Right ventricle myocardium superior (tissue), 1 donor: Measurements from ENCODE around the gene KIF6. TPM values are rescaled to one million over a fixed set of nuclear protein-coding genes. Genes with fewer than 3 reads are reported as not detected.
A peak's percentile ranks its signal among the peaks of the same experiment; 100 is the strongest.

Experiments used
- ATAC-seq: fragments of 200-7000 bp; cut with Tn5 transposase; one replicate; pipeline ENCODE4 v1.9.1; 2020; ENCODE audit warnings: mild to moderate bottlenecking; ENCODE audit not compliant: poor library complexity
- DNase-seq: peaks from one replicate; pipeline ENCODE4 v3.0.0-alpha.2; 2020
- intact Hi-C: fragments of 100-400 bp; cut with DNase I; formaldehyde crosslinking; loops from one replicate; pipeline ENCODE4 v1.11.2; 2022
- total RNA-seq: library from RNA; stranded (reverse); fragmentation: NEBNext Ultra II Directional; extraction: Animal tissue kit (Norgen Biotek cat#: 25700); gene quantifications from one replicate; pipeline ENCODE4 v1.2.1, GENCODE V29; 2021
- donor health status: DM: no; HTN: yes; CAD: no; lungs with severe emphysema.

Gene KIF6
- total RNA-seq, 1 donor from 2014 or later: 0.27 TPM

DNA sequence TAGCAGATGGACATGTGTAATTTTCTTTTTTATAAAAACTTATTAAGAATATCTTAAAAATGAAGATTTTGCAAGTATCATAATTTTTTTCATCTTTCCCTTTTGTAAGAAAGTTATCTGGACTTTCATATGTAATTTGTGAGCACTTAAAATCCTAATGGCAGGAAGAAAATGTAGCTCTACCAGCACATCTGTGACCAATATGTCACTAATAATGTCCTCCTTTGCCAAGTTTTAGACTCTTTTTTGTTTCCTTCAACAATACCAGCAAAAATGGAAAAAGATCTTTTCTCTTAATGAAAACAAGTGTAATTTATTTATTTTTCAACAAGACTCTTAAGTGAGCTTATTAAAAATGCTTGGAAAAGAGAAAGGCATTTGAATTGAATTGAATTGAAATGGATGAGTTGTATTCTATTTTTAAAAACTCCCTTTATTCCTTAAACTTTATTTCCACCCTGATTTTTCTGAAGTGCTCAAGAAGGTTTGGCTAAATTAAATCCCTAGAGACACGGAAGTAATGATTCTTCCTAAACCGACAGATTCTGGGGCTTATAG, 110.7 kb downstream of the KIF6 start:
- ATAC-seq (no peak), DNase-seq (no peak)
- intact Hi-C loops: no loop called here

GRCh38 chr6:39610221-39610620, 115.0 kb downstream of the KIF6 start:
- peak; percentile 49 for ATAC-seq
- no peak for DNase-seq
- intact Hi-C loops: no loop called here

DNA sequence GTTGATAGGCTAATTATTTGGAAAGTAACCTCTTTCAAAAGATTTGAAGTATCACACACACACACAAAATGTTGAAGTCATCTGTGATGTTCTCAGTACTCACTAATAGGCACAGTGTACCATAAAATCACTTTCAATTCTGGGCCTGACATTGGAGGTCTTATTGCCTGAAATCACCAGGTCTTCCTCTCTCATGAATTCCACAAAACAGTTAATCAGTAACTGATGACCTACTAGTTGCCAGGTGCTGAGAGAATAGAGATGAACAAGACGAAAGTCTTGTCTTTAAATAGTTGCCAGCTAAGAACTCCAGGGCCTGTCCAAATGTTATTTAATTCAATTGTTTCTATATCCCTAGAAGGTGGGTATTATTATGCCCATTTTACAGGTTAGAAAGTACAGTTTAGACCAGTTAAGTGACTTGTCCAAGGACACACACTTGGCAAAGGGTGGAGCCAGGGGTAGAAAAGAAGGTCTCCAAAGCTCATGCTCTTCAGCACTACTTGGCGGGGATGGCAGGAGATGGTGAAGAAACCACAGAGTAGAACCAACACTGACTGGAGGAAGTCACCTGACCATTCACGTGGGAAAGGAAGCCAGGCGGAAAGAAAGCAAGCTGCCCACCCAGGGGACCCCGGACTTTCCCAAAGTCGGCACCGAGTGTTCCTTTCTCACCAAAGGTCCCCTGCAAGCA, 116.4 kb downstream of the KIF6 start:
- DNase-seq: no peak
- intact Hi-C loops: no loop called here
- no peak for ATAC-seq

GRCh38 chr6:39602601-39603519, 122.3 kb downstream of the KIF6 start:
- ATAC-seq (no peak), DNase-seq (no peak)
- intact Hi-C loops: no loop called here

- intact Hi-C loops: no loop called here
- ATAC-seq: no peak
- no peak for DNase-seq
These were observed 125.2 kb downstream of the KIF6 start for GRCh38 chr6:39599973-39600372.

DNA sequence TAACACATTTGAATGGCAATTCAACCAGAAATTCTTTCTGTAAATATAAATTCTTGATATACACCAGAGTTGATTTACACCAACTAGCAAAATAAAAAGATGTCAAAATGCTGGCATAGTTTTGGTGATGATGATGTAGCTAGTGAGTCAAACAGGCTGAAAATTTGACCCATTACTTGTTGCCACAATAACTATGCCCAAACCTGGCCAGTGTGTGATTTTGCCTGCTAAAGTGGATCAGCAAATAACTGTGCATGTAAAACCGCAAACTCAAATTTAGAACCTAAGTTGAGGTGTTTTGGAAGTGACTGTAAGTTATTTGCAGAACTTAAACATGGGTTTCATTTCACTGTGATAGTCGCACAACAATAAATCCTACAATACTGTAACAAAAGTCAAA, 125.9 kb downstream of the KIF6 start:
- ATAC-seq (no peak), DNase-seq (no peak)
- intact Hi-C loops: no loop called here

DNA sequence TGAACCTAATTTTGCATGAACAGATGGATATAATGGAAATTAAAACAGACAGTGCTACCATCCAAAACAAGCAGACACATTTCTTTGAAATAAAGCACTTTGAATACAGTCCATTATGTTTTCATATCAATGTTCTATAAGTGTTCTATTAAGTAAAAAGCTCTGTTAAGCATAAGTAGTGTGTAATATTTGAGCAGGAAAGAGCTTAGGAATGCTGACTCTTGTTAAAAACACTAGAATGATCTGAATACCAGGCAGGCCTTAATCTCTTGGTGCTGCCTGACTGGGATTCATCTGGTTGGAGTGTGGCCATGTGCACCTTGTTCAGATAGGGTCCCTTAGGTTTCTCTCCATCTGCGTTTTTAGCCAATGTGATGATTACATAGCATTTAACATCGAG, 130.9 kb downstream of the KIF6 start:
- ATAC-seq: no peak
- DNase-seq: no peak
- intact Hi-C loops: no loop called here

DNA sequence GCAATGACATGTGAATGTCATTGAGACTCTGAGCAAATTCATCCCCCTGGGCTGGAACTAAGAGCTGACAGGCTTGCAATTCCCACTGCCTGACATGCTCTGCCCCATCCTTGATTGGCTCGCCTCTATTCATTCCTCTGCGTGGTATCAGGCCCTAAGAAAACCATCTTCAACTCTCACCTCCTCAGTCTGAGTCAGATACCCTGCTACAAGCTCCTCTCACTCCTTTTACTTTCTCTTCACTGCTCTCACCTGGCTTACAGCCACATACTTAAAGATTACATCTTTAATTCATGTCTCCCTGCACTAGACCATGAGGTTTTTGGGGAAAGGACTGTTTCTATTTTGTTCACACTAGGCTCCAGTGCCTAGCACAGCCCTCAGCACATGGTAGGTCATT, 131.6 kb downstream of the KIF6 start:
- no peak for DNase-seq

DNA sequence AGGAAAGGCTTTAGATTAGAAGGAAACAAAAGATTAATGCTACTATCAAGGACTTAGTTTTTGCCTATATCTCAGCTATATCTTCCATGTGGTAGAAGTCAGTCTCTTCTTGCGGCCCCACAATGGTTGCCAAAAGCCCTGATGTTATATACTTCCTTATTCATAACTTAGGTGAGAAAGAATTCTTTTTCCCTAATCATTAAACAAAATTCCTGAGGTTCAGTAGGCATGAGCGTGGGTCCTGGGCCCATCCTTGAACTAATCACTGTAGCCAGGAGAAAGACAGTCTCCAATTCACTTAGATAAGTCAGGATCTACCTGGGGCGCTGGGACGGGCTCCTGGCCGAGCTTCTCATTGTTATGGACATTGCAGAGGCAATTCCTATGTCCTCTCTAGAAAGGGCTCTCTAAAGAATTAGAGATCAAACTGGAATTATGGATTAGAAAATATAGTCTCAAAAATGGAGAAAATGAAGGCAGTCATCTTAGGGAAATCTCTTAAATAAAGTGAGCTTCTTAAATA, 134.3 kb downstream of the KIF6 start:
- DNase-seq: no peak
- intact Hi-C loops: no loop called here
- ATAC-seq: no peak

More for the DNA sequence above, 131.6 kb downstream of the KIF6 start:
- intact Hi-C loops: no loop called here
- no peak for ATAC-seq

DNA sequence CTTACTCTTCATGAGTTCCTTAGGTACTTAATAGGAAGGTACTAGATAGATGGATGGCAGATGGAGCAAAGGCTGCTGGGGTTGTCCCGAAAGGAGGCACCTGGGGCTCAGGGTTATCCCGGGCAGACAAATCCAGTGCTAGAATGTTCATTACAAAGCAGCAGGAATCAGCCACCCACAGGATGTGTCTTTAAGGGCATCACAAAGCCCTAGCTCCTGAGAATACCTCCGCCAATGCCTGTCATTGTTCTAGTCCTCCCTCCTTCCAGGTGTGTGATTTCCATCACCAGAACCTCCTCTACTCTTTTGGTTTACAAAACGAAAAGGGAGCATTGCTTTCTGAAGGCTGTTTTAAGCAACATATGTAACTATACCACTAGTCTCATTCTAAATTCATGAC, 138.1 kb downstream of the KIF6 start:
- DNase-seq (no peak), ATAC-seq (no peak)
- intact Hi-C loops: no loop called here

DNA sequence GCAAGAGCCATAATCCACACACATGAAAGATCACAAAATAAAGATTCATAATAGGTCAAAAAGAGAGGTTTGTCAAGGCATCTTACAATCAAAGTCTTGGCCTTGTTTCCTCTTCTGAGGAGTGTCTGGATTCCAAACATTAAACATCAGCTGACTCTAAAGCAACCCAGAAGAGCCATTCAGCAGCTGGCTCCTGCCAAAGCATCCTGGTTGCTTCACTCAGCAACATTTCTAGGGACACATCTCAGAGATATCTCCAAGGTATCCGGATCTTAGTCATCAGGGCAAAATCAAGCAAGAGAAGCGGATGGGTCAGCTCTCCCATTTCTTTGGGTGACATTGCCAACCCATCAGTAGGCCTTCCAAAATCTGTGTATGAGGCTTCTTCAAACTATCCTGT, 139.6 kb downstream of the KIF6 start:
- DNase-seq (no peak), ATAC-seq (no peak)
- intact Hi-C loops: no loop called here

DNA sequence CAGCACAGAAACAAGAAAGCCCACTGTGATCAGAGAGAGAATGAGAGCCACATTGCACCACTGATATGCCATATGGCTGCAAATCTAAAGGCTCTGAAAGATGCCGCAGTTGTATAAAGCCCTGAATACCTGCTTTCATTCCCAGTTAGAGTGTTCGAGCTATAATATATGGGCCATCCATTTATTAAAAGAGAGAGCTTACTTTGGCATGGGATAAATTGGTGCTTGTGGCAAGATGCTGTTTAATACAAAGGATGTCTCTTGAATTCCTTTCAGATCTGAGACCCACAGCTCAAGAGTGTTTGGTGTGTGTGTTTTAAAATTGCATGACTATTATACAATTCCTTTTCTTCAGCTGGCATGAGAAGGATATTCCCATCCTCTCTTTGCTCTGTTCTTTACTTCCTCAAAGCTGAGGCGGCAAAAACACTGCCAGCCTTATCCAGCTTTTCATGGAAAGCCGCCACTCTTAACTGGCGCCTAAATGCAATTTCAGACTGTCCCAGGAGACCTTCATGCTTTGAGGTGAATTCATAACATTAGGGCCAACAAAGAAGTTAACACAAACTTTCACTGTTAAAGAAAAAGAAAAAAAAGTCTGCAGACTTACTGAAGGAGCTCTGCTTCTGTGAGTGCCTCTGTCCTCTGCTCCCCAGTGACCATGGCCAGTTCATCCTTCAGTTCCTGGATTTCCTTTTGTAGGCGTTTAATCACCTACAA, 147.6 kb downstream of the KIF6 start:
- ATAC-seq (no peak), DNase-seq (no peak)
- intact Hi-C loops: no loop called here

GRCh38 chr6:39576556-39577303, 148.5 kb downstream of the KIF6 start:
- intact Hi-C loops: no loop called here
- no peak for DNase-seq

DNA sequence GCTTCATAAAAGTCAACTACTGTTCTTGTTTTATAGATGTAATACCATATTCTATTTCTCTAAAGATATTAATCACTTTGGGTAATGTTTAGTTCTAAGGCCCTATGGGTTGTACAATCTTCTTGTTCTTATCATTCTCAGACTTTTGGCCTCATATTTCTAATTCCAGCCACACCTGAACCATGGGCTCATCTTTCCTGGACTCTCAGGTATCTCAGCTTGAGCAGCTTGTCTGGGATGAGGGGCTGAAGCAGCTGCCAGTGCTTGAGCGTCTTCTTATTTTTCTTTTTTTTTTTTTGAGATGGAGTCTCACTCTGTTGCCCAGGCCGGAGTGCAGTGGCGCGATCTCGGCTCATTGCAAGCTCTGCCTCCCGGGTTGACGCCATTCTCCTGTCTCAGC, 150.2 kb downstream of the KIF6 start:
- DNase-seq (no peak), ATAC-seq (no peak)
- intact Hi-C loops: no loop called here

More at GRCh38 chr6:39576556-39577303, 148.5 kb downstream of the KIF6 start:
- ATAC-seq: no peak

GRCh38 chr6:39573541-39573940, 151.7 kb downstream of the KIF6 start:
- intact Hi-C loops: no loop called here
- ATAC-seq: no peak
- no peak for DNase-seq

DNA sequence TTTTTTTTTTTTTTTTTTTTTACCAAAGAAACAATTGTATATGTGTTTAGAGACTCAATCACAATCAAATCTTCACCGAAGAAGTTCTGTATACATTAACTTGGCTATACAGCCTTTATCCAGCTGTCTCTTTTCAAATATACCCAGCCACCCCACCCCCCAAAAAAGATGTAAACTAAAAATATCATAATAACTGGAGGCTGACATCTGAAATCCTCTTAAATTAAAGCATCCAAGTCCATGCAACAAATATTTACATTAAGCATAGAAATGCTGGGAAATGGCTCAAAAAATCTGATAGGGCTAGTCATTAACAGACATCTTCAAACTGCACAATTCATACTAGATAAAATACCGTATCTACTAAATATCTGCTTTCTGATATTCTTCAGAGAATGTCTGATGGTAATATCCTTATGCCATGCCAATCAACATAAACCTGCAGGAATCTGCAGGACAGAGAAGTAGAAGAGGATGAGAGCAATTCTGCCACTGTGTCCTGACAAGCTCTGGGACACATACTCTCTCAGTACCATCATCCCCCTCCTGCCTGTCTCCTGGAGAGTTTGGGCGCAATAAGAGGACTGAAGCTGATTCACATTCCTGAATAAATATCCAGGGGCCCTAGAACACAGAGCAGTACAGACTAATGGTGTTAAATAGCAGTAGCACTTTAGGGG, 152.4 kb downstream of the KIF6 start:
- DNase-seq: no peak

DNA sequence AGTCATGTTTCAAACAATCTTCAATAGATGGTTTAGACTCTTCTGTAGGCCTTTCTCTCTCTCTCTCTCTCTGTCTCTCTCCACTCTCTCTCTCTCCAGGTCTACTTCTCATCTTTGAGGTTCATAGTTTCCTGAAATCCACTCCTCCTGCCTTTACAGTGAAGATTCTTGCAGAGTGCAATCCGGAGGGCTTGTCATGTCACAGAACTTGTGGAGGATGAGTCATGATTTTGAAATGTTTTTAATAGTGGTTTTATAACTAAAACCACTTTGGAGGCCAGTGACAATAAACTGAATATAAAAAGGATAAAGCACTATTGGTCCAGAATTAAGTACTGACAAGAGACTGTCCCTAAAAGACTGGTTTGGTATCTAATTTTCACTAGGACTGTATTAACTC, 156.3 kb downstream of the KIF6 start:
- intact Hi-C loops: no loop called here
- DNase-seq (no peak), ATAC-seq (no peak)

More for the DNA sequence above, 152.4 kb downstream of the KIF6 start:
- intact Hi-C loops: no loop called here
- ATAC-seq: no peak

DNA sequence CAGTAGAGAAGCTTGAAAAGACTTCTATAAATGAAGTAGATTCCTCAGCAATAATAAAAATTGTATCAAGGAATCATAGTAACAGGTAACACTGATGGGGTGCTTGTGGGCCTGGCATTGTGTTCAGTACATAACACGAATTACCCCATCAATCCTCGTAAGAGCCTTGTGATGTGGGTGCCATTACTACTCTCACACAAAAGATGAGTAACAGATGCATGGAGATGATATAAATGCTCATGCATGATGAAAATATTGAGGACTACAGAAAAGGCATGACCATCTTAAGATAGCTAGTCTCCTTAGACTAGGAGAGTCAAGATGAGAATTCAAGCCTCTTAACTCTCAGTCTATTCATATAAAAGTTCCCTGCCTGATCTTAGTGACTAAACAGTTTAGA, 158.1 kb downstream of the KIF6 start:
- DNase-seq (no peak), ATAC-seq (no peak)
- intact Hi-C loops: no loop called here
